Ovary (tissue), 3 donors: Measurements from ENCODE around the gene ACAN.

ENCODE experiments used
- CTCF ChIP-seq, 3 donors: fragments of 450-650 bp in 2 of 3; fragments of 200-600 bp in 1 of 3; IDR thresholded peaks; one replicate each; pipeline versions ENCODE4 v1.5.1 to v1.8.0; 2016 to 2022; ENCODE audit warnings: antibody characterized with exemption in 3 of 3, mild to moderate bottlenecking in 1 of 3
- EP300 ChIP-seq: sonication (generic); formaldehyde crosslinking; IDR thresholded peaks from one replicate; pipeline ENCODE4 v1.6.1; 2017; ENCODE audit warnings: antibody characterized with exemption
- POLR2A ChIP-seq: fragments of 450-650 bp; IDR thresholded peaks from one replicate; pipeline ENCODE4 v1.6.1; 2017; ENCODE audit warnings: antibody characterized with exemption, mild to moderate bottlenecking, moderate library complexity
- donor health status: DM: no; HTN: no; CAD: no.

- TF ChIP-seq POLR2A (no peak), CTCF (IDR thresholded peaks at IDR 0.05) (no peak), EP300 (no peak)
Measured at GRCh38 chr15:88779944-88780343, 23.3 kb upstream of the ACAN start.
